ENCODE data around the gene SPATA1. TPM values are rescaled to one million over a fixed set of nuclear protein-coding genes. Genes with fewer than 3 reads are reported as not detected.

Gene SPATA1
- total and polyA plus RNA-seq, 2 of the 13 experiments (the other 11 are each of a cell fraction or from before 2014, with no cell fraction given), result 0.70 to 1.4 TPM

- no peak for TF ChIP-seq ZBTB34 (CRISPR knock-in tag; IDR thresholded peaks at IDR 0.05)
- TF ChIP-seq SMC3 (IDR thresholded peaks at IDR 0.05; ENCODE audit: low read length), result no peak
- 0 out of 2 replicates have a peak, but pooled peaks have one; percentile 12 for TF ChIP-seq KAT7 (CRISPR knock-in tag; IDR thresholded peaks at IDR 0.05; ENCODE audit: borderline replicate concordance)
- no peak for TF ChIP-seq AHR (CRISPR knock-in tag; IDR thresholded peaks at IDR 0.05)
- peak; percentile 84 for TF ChIP-seq HNRNPLL (IDR thresholded peaks at IDR 0.05; ENCODE audit: low read depth, low read length, poor library complexity, severe bottlenecking)
- no peak for TF ChIP-seq ZNF878 (CRISPR knock-in tag; IDR thresholded peaks at IDR 0.05)
- no peak for TF ChIP-seq HDAC1 (CRISPR knock-in tag; IDR thresholded peaks at IDR 0.05)
- peak; percentile 83; the same call in 1 of the 2 replicates for TF ChIP-seq ZNF281 (CRISPR knock-in tag; IDR thresholded peaks at IDR 0.05; ENCODE audit: borderline replicate concordance)
- TF ChIP-seq MED1 (CRISPR knock-in tag; IDR thresholded peaks at IDR 0.05), result no peak
- TF ChIP-seq NFYB (CRISPR knock-in tag; IDR thresholded peaks at IDR 0.05), result peak; percentile 15; the same call in 1 of the 2 replicates
- no peak for TF ChIP-seq ZNF724P (CRISPR knock-in tag; IDR thresholded peaks at IDR 0.05; ENCODE audit: borderline replicate concordance)
- no peak for TF ChIP-seq ISX (CRISPR knock-in tag; conservative IDR thresholded peaks at IDR 0.05)
- TF ChIP-seq SAFB2 (CRISPR knock-in tag; IDR thresholded peaks at IDR 0.05; ENCODE audit: borderline replicate concordance, low read depth), result no peak
- no peak for TF ChIP-seq MAFF (IDR thresholded peaks at IDR 0.05; ENCODE audit: low read depth, low read length)
- TF ChIP-seq ZMYM2 (CRISPR knock-in tag; IDR thresholded peaks at IDR 0.05), result no peak
- TF ChIP-seq ARID2 (CRISPR knock-in tag; IDR thresholded peaks at IDR 0.05; ENCODE audit: borderline replicate concordance), result no peak
- no peak for TF ChIP-seq PAX8 (CRISPR knock-in tag; IDR thresholded peaks at IDR 0.05; ENCODE audit: borderline replicate concordance)
- TF ChIP-seq SP140L (CRISPR knock-in tag; IDR thresholded peaks at IDR 0.05; ENCODE audit: borderline replicate concordance), result no peak
- no peak for TF ChIP-seq STAT5B (CRISPR knock-in tag; IDR thresholded peaks at IDR 0.05)
- no peak for TF ChIP-seq ZNF292 (CRISPR knock-in tag; IDR thresholded peaks at IDR 0.05; ENCODE audit: borderline replicate concordance, low read depth)
- no peak for TF ChIP-seq ZSCAN30 (CRISPR knock-in tag; IDR thresholded peaks at IDR 0.05)
- no peak for TF ChIP-seq ZNF264 (CRISPR knock-in tag; IDR thresholded peaks at IDR 0.05)
- no peak for TF ChIP-seq REPIN1 (CRISPR knock-in tag; IDR thresholded peaks at IDR 0.05; ENCODE audit: borderline replicate concordance, low read depth)
- no peak for TF ChIP-seq HMG20B (CRISPR knock-in tag; conservative IDR thresholded peaks at IDR 0.05)
- TF ChIP-seq ZBTB49 (CRISPR knock-in tag; IDR thresholded peaks at IDR 0.05; ENCODE audit: borderline replicate concordance), result no peak
Measured at GRCh38 chr1:84506729-84507453, 705 bp downstream of the SPATA1 start (continued).
